H9 (cell line): Measurements from ENCODE around the gene SPDYC. TPM values are rescaled to one million over a fixed set of nuclear protein-coding genes. Genes with fewer than 3 reads are reported as not detected.
A peak's percentile ranks its signal among the peaks of the same experiment; 100 is the strongest.

Source experiments
- DNase-seq: peaks from one replicate; pipeline ENCODE4 v3.0.0-alpha.2; 2017
- H2AFZ ChIP-seq: one replicate; pipeline ENCODE4 v1.6.1; 2013; ENCODE audit warnings: mild to moderate bottlenecking, low read length, control low read depth, moderate library complexity
- H2AK5ac ChIP-seq: 2 replicates; pipeline ENCODE4 v1.6.1; 2013; ENCODE audit warnings: low read length, control low read depth, mixed read lengths; ENCODE audit not compliant: insufficient read length
- H2BK120ac ChIP-seq: one replicate; pipeline ENCODE4 v1.6.1; 2013; ENCODE audit warnings: low read depth, mild to moderate bottlenecking, low read length, control low read depth, inconsistent platforms; ENCODE audit not compliant: poor library complexity, severe bottlenecking
- H2BK12ac ChIP-seq: 2 replicates; pipeline ENCODE4 v1.6.1; 2013; ENCODE audit warnings: low read length, control low read depth, mixed read lengths, low read depth; ENCODE audit not compliant: insufficient read length
- H2BK15ac ChIP-seq: 2 replicates; pipeline ENCODE4 v1.6.1; 2013; ENCODE audit warnings: low read depth, low read length, control low read depth
- H2BK20ac ChIP-seq: one replicate; pipeline ENCODE4 v1.6.1; 2013; ENCODE audit warnings: low read depth, mild to moderate bottlenecking, low read length, control low read depth, inconsistent platforms; ENCODE audit not compliant: poor library complexity, severe bottlenecking
- H2BK5ac ChIP-seq: 2 replicates; pipeline ENCODE4 v1.6.1; 2013; ENCODE audit warnings: low read length, control low read depth, mixed read lengths; ENCODE audit not compliant: insufficient read length
- H3K14ac ChIP-seq: 2 replicates; pipeline ENCODE4 v1.6.1; 2013; ENCODE audit warnings: low read length, control low read depth; ENCODE audit not compliant: insufficient read depth
- H3K18ac ChIP-seq: 2 replicates; pipeline ENCODE4 v1.6.1; 2013; ENCODE audit warnings: low read depth, mild to moderate bottlenecking, mixed read lengths, low read length, control low read depth; ENCODE audit not compliant: insufficient read length
- H3K23ac ChIP-seq: 2 replicates; pipeline ENCODE4 v1.6.1; 2013; ENCODE audit warnings: low read length, control low read depth, mixed read lengths, low read depth; ENCODE audit not compliant: insufficient read length
- H3K23me2 ChIP-seq: 2 replicates; pipeline ENCODE4 v1.6.1; 2013; ENCODE audit warnings: low read depth, mild to moderate bottlenecking, mixed read lengths, low read length, control low read depth; ENCODE audit not compliant: insufficient read length, poor library complexity, severe bottlenecking
- H3K27ac ChIP-seq: 2 replicates; pipeline ENCODE4 v1.5.1; 2013; ENCODE audit warnings: low read length, control low read depth, mixed read lengths, low read depth; ENCODE audit not compliant: insufficient read length
- H3K27me3 ChIP-seq: 2 replicates; pipeline ENCODE4 v1.6.1; 2013; ENCODE audit warnings: low read length, control low read depth, inconsistent platforms; ENCODE audit not compliant: insufficient read depth
- H3K4ac ChIP-seq: 2 replicates; pipeline ENCODE4 v1.6.1; 2013; ENCODE audit warnings: low read depth, mild to moderate bottlenecking, control low read depth, inconsistent platforms, low read length, moderate library complexity
- H3K4me1 ChIP-seq: 2 replicates; pipeline ENCODE4 v1.6.1; 2013; ENCODE audit warnings: low read length, control low read depth, inconsistent platforms; ENCODE audit not compliant: insufficient read depth
- H3K4me2 ChIP-seq: 2 replicates; pipeline ENCODE4 v1.6.1; 2013; ENCODE audit warnings: low read length, control low read depth, mixed read lengths; ENCODE audit not compliant: insufficient read length, insufficient read depth
- H3K56ac ChIP-seq: 2 replicates; pipeline ENCODE4 v1.6.1; 2013; ENCODE audit warnings: low read depth, mild to moderate bottlenecking, mixed read lengths, low read length, control low read depth; ENCODE audit not compliant: insufficient read length
- H3K79me1 ChIP-seq: 2 replicates; pipeline ENCODE4 v1.6.1; 2013; ENCODE audit warnings: low read depth, mild to moderate bottlenecking, moderate library complexity, low read length, control low read depth, inconsistent platforms; ENCODE audit not compliant: insufficient read depth, poor library complexity, severe bottlenecking
- H3K79me2 ChIP-seq: 2 replicates; pipeline ENCODE4 v1.6.1; 2013; ENCODE audit warnings: low read length, control low read depth, inconsistent platforms; ENCODE audit not compliant: insufficient read depth
- H3K9ac ChIP-seq: 2 replicates; pipeline ENCODE4 v1.6.1; 2013; ENCODE audit warnings: low read length, control low read depth, mixed read lengths; ENCODE audit not compliant: insufficient read length; ENCODE audit errors: extremely low read depth
- H3K9me3 ChIP-seq: one replicate; pipeline ENCODE4 v1.6.1; 2013; ENCODE audit warnings: low read depth, low read length, inconsistent platforms; ENCODE audit not compliant: control insufficient read depth
- H3T11ph ChIP-seq: one replicate; pipeline ENCODE4 v1.6.1; 2013; ENCODE audit warnings: mild to moderate bottlenecking, low read length, control low read depth, inconsistent platforms
- H4K20me1 ChIP-seq: one replicate; pipeline ENCODE4 v1.6.1; 2013; ENCODE audit not compliant: control insufficient read depth, insufficient read length, insufficient read depth
- H4K5ac ChIP-seq: 2 replicates; pipeline ENCODE4 v1.6.1; 2013; ENCODE audit warnings: low read depth, mild to moderate bottlenecking, mixed read lengths, low read length, control low read depth; ENCODE audit not compliant: insufficient read length
- H4K8ac ChIP-seq: replicated peaks from 2 replicates; pipeline ENCODE4 v1.6.1; 2013; ENCODE audit warnings: low read length, control low read depth, mixed read lengths, low read depth; ENCODE audit not compliant: insufficient read length
- H4K91ac ChIP-seq: 2 replicates; pipeline ENCODE4 v1.6.1; 2013; ENCODE audit warnings: low read depth, mild to moderate bottlenecking, moderate library complexity, mixed read lengths, low read length, control low read depth; ENCODE audit not compliant: insufficient read length
- H3K27ac Mint-ChIP-seq, 3 experiments: 2 replicates in 2 of 3; 3 replicates in 1 of 3; pipeline ENCODE4 v1.8.0; 2020 to 2021; ENCODE audit warnings: mixed read lengths in 3 of 3, mild to moderate bottlenecking in 1 of 3, moderate library complexity in 1 of 3
- H3K27me3 Mint-ChIP-seq: 2 replicates; pipeline ENCODE4 v1.8.0; 2021; ENCODE audit warnings: low read depth, mild to moderate bottlenecking, moderate library complexity, mixed read lengths
- H3K36me3 Mint-ChIP-seq, 3 experiments: 2 replicates in 2 of 3; 3 replicates in 1 of 3; pipeline ENCODE4 v1.8.0; 2020 to 2021; ENCODE audit warnings: low read depth in 3 of 3, mixed read lengths in 3 of 3; ENCODE audit not compliant: insufficient read depth in 1 of 3
- H3K4me1 Mint-ChIP-seq, 2 experiments: 2 replicates each; pipeline ENCODE4 v1.8.0; 2020; ENCODE audit warnings: mixed read lengths in 2 of 2
- H3K4me3 Mint-ChIP-seq, 2 experiments: 2 replicates in 1 of 2; 3 replicates in 1 of 2; pipeline ENCODE4 v1.8.0; 2020 to 2021; ENCODE audit warnings: mild to moderate bottlenecking in 2 of 2, mixed read lengths in 2 of 2, moderate library complexity in 1 of 2
- H3K9me3 Mint-ChIP-seq, 2 experiments: 2 replicates in 1 of 2; 3 replicates in 1 of 2; pipeline ENCODE4 v1.8.0; 2020; ENCODE audit warnings: mild to moderate bottlenecking in 2 of 2, mixed read lengths in 2 of 2, moderate library complexity in 1 of 2
- WGBS: extraction: QIAGEN DNeasy Blood & Tissue Kit; methylation state at CpG from one replicate; pipeline ENCODE4 v1.1.7; 2013; ENCODE audit warnings: missing lambda C conversion rate, low lambda C conversion rate, mixed read lengths; ENCODE audit not compliant: insufficient read length; ENCODE audit errors: extremely low coverage; 5-methylcytosine and 5-hydroxymethylcytosine counted together
- total RNA-seq: library from RNA; stranded (reverse); gene quantifications from 2 replicates; pipeline ENCODE4 v1.2.1, GENCODE V29; 2021
- TF ChIP-seq, protein P1 (sequence below): fragments of 200-600 bp; sonication (generic); conservative IDR thresholded peaks from 3 replicates; pipeline ENCODE4 v1.8.0; 2021; ENCODE audit warnings: antibody characterized with exemption, mild to moderate bottlenecking

SPDYC gene
- total RNA-seq, 1 experiment from 2014 or later, result 0.61 TPM

DNA sequence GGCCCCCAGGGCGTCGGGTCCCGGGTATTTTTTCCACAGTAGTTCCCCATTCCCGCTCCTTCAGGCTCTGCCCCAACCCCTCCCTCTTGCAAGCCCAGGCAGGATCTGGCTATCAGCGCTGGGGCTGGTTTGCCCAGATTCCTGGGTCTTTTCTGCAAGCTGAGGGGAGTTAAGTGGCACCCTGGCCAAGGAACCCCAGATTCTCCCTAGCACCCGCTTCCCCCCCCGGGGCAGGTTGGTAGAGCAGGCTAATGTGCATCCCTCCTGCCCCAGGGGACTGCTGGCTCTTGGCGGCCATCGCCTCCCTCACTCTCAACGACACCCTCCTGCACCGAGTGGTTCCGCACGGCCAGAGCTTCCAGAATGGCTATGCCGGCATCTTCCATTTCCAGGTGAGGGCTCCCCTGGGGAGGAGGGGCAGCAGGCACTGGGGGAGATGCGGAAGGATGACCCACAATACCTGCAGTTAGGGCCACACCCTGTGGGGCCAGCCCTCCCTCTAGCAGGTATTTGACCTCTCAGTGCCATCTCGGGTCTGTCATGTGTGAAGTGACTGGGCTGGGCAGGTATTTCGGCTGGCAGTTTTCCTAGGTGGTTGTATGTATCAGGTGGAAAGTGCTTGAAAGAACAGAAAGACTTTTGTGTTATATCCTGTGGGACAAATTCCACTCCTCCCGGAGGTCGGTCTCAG lies 13.3 kb downstream of the SPDYC start:
- no peak overlapping the region for H2AFZ ChIP-seq
- TF ChIP-seq, protein P1, sequence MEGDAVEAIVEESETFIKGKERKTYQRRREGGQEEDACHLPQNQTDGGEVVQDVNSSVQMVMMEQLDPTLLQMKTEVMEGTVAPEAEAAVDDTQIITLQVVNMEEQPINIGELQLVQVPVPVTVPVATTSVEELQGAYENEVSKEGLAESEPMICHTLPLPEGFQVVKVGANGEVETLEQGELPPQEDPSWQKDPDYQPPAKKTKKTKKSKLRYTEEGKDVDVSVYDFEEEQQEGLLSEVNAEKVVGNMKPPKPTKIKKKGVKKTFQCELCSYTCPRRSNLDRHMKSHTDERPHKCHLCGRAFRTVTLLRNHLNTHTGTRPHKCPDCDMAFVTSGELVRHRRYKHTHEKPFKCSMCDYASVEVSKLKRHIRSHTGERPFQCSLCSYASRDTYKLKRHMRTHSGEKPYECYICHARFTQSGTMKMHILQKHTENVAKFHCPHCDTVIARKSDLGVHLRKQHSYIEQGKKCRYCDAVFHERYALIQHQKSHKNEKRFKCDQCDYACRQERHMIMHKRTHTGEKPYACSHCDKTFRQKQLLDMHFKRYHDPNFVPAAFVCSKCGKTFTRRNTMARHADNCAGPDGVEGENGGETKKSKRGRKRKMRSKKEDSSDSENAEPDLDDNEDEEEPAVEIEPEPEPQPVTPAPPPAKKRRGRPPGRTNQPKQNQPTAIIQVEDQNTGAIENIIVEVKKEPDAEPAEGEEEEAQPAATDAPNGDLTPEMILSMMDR, result no peak
- H3K79me2 ChIP-seq, result peaks cover 2% of the 10 kb centered on the region; the same call in 1 of the 2 replicates
- no peak overlapping the region for H3K9ac ChIP-seq
- WGBS, result no CpG with 5 or more reads among the region's 19 CpGs
- Mint-ChIP-seq H3K27me3 (no peaks in the 10 kb centered on the region), H3K27ac (peak overlapping the region; percentile 33 to 92 (median 57); a peak in 2 of 7 replicates), H3K9me3 (no peaks in the 10 kb centered on the region), H3K4me1 (peaks cover 43 to 48% of the 10 kb centered on the region in 2 experiments), H3K36me3 (peaks cover 15 to 25% (median 25%) of the 10 kb centered on the region in 3 experiments), H3K4me3 (peak overlapping the region; percentile 92 to 96)
- H3K56ac ChIP-seq, result no peak overlapping the region
- no peak overlapping the region for H2BK15ac ChIP-seq
- peak overlapping the region; percentile 87 for H3K4me2 ChIP-seq
- no peak overlapping the region for H4K8ac ChIP-seq
- no peak overlapping the region for H3K23ac ChIP-seq
- no peak overlapping the region for H4K5ac ChIP-seq
- H3K4me1 ChIP-seq, result peaks cover 9% of the 10 kb centered on the region; the same call in 1 of the 2 replicates
- H3K27ac ChIP-seq, result no peak overlapping the region
- H3K79me1 ChIP-seq, result no peaks in the 10 kb centered on the region
- H3K4ac ChIP-seq, result no peak overlapping the region
- DNase-seq, result peak; percentile 38
- no peak overlapping the region for H3K14ac ChIP-seq
- H2BK20ac ChIP-seq, result no peak overlapping the region
- H3K9me3 ChIP-seq, result no peaks in the 10 kb centered on the region
- H3K18ac ChIP-seq, result no peak overlapping the region
- no peak overlapping the region for H2BK5ac ChIP-seq
- H2BK12ac ChIP-seq, result no peak overlapping the region
- H4K91ac ChIP-seq, result no peak overlapping the region
- H3K27me3 ChIP-seq, result no peaks in the 10 kb centered on the region
- no peak overlapping the region for H2AK5ac ChIP-seq
- H4K20me1 ChIP-seq, result no peaks in the 10 kb centered on the region
- H3T11ph ChIP-seq, result no peak overlapping the region
- no peak overlapping the region for H2BK120ac ChIP-seq
- peaks cover 14% of the 10 kb centered on the region for H3K23me2 ChIP-seq
